Activated naive CD4-positive, alpha-beta T cell treated with anti-CD3 and anti-CD28 coated beads, Interleukin-2, amount 50 U/mL, for 16 hours (primary cell): Measurements from ENCODE around the gene SYTL2.
A peak's percentile ranks its signal among the peaks of the same experiment; 100 is the strongest.

Experiments
- DNase-seq: peaks from one replicate; pipeline ENCODE4 v3.0.0-alpha.2; 2020

SYTL2 gene

DNA sequence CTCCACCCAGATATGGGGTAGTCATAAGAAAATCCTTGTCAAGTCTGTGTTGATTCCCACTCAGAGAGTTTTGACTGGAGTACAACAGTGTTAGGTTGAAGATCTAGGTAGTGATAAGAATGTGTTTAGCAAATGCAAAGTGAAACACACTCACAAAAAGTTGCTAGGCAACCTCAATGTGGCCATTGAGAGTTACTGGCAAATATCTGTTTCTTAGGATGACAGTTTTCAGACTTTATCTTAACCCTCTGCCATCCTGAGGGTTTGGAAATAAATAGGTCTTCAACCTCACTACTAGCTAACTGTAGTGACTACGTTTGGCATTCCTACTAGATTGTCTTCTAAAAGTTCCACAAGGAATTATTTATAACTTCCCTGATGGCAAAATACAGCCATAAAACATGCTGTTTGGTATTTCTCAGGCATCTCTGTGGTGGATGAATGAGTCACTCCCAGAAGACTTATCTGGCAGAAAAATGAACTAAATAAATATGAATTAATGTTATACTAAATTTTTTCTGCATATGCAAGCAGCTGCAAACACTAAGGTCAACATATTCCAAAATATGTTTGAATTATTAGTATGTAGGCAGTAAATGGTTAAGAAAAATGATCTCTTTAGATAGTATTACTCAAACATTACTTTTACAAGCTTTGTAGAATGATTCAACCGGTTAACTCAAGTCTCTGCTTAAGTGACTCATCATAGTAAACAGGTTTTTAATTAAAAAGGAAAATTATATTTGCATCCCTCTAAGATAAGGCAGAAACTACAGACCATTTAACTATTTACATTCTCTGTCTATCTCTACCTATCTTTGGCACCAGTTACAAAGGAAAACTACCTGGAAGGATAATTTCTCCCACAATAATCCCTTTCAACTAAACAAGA is 17.1 kb upstream of the SYTL2 start:
- DNase-seq, result no peak

DNA sequence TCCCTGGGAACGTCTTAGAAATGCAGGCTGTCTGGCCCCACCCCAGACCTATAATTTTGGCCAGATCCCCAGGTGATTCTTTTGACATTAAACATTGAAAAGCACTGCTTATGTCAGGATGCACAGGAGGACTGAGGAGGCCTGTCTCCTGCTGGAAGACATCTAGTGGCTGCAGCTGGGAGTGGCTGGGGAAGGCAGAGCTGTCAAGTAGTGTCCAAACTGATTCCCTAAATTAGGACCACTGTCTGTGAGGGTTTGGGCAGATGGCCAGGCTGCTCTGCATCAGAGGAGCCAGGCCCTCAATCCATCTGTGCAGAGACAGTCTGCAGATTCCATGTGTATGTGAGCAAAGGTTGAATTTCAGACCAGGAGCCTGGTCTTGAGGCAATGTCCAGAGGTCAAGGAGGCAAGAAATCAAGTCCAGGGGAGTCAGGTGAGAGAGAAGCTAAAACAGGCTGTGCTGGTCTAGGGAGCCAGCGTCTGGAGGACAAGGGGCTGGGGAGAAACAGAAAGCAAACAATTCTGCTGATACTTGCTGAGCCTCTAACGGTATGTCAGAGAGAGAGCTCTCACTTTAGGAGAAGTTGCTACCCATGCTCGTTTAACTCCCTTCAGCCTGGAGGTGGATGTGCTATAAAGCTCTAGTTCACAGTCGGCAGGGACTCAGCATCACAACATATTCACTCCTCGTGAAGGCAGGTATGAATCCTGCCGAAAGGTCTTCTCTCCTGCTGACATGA is 15.3 kb upstream of the SYTL2 start:
- DNase-seq, result peak; percentile 14

DNA sequence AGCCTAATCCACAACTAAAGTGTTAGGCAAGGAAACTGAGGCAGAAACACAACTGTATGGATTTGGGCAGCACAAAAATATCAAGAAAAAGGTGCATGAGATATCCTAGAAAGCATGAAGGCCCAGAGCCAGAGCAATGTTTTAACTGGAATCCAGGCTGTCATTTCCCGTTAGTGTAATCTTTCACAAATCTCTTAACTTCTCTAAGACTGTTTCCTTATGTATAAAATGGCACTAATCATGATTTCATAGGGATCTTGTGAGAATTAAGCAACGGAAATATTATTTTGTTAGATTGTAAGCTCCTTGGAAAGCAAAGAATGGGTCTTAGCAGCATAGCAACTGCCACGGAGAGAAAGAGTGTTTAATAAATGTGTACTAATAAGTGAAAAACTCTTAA is 14.7 kb upstream of the SYTL2 start:
- no peak for DNase-seq

DNA sequence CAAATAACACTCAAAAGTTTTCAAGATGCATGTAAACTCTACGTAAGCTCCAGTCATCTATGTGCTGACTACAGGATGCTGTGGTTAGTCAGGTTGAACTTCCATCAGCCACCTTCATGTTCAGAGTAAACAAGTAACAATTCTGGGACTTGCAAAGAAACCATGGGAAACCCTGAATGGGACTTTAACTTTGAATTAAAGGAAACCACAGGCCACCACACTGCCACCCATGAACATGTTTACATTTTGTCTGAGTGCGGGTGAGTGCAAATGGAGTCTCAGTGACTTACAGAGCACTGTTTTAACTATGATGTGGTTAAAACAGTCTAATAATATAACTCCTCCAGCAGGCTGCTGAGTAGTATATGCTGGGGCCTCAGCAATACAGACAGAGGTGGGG is 12.9 kb upstream of the SYTL2 start:
- peak; percentile 29 for DNase-seq

DNA sequence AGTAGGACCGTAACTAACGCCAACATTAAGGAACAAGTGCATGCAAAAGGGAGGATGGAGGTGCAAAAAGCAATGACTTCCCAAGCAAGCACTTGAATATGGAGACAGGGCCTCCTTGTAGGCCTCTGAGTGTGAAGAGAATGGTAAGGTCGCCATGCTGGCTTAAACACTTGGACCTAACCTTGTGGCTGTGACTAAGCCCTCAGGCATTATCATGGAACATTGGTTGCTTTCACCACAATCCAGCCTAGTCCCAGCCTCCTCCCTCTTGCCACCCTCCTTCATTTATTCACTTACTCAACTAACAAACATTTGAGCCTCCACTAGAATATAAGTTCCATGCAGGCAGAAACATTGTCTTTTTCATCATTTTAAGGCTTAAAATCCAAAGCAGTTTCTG is 11.9 kb upstream of the SYTL2 start:
- no peak for DNase-seq

DNA sequence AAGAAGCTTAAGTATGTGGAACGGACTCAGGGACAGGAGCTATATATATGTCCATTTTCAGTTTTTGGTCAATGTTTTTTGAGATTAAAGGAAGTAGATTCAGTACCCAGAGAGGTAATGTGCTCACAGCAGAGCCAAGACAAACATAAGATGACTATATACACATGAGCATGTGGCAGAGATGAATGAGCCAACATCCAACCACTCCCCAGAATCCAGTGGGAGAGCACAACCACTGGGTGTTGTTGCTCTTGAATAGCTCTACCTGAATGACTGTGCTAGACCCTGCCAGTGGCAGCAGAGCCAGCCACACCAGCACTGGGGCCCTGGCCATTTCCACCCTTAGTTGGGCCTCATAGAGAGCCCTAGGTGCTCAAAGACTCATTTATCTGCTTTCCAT is 10.7 kb upstream of the SYTL2 start:
- DNase-seq, result no peak

DNA sequence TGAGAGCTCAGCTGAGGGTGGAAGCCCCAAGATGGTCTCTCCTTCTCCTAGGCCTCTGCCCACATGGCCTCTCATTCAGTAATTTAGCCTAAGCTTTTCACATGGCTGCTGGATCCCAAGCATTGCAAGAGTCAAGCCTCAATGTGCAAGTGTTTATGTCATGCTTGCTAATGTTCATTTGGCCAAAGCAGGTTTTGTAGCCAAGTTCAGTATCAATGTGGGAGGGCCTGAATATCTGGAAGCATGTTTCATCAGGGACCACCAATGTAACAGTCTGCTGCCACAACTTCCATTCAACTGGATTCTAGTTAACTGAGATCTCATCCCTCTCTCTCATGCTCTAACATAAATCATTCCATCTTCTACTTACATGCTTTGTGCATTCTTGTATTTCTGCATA is 8.5 kb upstream of the SYTL2 start:
- no peak for DNase-seq

DNA sequence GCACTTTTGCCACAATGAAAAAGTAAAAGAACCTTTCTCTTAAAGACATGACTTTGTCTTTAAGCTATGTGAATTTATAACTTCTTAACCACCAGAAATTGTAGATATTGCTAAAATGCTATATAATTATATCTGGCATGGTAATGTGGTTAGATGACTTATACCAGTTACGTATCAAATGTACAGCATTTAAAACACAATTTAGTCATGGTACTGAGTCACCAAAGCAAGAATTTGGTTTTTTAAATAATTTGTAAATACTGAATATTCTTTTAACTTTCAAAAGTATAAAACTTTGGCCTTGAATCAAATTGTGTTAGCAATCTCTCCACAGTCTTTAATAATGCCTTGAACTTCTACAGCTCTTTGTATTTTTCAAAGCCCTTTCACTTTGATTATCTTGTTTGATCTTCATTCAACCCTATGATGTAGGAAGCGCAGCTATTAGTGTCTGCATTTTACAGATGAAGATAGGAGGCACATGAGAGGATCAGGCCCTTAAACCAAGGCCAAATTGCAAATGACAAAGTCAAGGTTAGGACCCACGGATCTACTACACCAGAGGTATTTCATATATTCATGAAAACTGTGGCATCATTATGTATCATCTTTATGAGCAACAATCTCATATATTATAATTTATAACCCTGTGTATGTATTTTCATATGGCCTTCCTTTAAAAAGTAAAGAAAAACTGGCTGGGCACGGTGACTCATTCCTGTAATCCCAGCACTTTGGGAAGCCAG is 4.4 kb upstream of the SYTL2 start:
- DNase-seq, result no peak

DNA sequence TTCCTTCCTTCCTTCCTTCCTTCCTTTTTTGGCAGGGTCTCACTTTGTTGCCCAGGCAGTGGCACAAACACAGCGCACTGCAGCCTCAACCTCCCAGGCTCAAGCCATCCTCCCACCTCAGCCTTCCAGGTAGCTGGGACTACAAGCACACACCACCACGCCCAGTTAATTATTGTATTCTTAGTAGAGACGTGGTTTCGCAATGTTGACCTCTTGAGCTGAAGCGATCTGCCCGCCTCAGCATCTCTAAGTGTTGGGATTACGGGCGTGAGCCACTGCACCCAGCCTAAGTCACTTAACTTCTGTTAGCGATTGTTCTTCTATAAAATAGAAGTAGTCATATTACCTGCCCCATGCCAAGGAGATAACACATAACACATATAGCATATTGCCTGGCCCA is 2.8 kb upstream of the SYTL2 start:
- DNase-seq, result no peak

DNA sequence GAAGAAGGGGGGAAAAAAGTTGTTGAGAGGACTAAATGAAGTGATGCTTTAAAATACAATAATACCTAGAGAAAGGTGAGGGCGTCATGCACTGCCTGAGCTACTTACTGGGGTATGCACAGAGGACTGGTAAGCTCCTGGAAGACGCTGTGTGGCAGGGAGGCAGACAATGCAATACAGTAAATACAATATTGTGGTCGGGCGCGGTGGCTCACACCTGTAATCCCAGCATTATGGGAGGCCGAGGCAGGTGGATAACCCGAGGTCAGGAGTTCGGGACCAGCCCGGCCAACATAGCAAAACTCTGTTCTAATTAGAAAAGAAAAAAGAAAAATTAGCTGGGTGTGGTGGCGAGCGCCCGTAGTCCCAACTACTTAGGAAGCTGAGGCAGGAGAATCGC is 683 bp upstream of the SYTL2 start:
- DNase-seq, result no peak

DNA sequence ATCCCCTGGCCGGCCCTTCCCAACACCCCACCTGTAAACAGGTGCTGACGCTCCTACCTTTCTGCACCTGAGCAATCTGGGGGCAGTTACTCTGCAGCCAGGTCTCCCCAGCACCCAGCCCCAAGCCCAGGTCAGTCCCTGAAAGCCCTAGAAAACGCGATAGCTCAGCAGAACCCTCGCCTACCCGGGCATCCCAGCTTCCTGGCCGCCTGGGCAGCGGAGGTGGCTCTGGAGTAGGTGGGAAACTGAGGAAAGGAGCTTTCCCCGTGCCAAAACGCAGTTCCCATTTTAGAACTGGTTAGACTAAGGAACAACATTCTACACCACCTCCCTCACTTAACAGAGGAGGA is 445 bp downstream of the SYTL2 start:
- DNase-seq, result no peak

DNA sequence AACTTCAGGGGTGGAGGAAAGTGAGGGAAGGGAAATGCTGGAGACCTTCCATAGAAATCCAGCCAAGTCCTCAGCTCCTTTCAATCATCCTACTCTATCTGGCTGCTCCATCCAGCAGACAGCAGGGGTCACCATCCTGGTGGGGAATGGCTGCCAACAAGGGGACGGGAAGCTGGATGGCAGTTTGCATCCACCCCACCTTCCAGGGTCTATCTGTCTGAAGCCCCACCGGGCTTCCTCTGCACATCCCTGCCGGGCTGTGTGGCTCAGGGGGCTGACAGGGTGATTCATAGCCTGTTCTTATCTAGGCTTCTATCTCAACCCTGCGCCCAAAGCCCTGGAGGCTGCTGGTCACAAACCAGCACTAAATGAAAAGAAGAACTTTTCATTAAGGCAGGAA is 1.1 kb downstream of the SYTL2 start:
- DNase-seq, result peak; percentile 14

DNA sequence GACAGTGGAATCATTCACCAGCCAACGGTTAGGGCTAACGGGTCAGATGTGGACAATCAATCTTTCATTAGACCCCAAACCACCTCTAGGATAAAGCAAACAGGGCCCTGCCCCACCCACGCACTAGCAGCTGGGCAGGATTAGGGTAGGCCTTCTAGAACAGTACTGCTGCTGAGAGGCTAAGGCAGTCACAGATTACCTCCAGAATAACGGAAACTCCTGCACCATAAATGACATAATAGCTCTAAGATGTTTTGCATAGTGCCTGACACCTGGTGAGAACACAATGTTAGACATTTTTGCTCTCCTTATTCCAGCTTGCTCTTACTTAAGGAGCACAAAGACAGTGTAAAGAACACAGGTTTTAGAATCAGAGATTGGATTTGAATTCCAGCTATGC is 1.8 kb downstream of the SYTL2 start:
- DNase-seq, result no peak

DNA sequence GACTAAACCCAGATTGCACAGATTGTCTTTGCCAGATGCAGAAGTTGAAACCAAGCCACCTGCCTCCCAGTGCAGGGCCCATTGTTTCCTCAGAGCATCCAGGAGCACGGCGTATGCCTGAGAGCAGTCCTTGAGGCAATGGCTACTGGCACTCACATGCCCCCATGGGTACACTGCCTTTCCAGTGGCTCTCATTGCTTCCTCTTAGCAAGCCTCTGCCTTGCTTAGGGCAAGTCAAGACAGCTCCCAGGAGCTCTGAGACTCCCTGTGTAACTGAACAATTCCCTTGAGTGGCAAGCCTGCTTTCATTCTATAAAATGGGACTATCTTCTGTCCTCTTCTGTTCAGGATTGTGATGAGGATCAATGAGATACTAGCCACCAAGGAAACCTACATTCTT is 4.1 kb downstream of the SYTL2 start:
- DNase-seq, result no peak

DNA sequence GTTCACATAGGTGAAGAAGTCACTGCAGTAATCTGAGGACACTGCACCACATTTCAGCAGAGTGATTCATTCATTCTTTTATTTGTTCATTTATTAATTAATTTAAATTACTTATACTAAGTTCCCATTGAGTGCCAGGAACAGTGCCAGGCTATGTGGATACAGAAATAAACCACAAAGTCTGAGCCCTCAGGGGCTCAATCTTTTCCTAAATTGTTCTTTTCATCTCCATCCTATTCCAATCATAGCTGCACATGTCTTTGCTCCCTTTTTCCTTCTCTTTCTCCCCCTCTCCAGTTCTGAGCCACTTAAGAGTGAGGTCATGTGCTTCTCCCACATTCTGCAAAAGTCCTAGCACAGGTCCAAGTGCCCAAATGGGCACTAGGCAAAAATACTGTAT is 4.9 kb downstream of the SYTL2 start:
- no peak for DNase-seq

DNA sequence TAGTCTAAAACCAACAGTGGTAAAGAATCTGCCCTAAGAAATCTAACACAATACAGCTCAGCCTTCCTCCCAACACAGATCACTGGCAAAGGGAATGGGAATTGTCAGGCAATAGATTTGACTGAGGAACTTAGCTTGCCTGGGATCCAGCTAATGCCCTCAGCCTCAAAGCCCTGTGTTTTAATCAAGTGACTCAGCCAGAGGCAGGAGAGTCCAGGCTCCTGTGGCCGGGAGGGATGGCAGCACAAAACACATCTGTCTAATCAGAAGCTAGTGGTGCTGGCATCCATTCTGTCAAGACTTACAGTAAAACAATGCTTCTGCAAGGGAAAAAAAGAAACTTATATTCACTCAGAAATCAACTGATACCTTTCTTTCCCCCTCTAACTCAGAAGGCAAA is 5.6 kb downstream of the SYTL2 start:
- DNase-seq, result no peak

DNA sequence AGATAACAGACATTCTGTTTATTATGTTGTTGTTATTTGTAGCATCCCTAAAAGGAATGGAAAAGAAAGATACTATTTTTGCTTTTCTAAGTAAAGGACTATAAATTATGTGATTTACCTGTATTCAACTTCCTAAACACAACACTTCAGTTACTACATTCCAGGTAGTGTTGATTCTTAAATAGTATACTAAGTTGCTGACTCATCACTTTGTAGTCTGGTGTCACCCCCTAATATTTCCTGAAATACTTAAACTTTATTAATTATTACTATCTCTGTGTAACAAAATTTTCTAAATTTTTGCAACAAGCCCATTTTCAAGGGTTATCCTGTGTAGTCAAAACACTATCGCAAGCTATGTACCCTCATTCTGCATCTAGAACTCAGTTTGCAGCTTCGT is 7.0 kb downstream of the SYTL2 start:
- no peak for DNase-seq

DNA sequence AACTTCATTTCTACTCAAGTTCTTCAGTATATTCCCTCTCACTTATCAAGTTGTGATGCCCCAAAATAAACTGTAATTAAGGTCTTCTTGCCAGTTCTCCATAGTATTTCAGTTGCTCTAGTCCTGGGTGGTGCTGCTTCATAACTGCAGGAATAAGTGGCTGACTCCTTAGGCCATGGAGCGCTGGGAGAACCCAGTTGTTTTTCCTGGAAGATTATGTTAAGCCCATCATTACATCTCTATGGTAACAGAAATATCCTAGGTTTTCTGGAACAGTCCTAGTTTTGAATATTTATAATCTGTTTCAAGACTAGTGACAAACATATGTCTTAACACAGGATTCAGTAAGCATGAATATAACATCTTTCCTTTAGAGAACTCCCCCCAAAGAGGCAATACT is 7.6 kb downstream of the SYTL2 start:
- DNase-seq, result no peak

DNA sequence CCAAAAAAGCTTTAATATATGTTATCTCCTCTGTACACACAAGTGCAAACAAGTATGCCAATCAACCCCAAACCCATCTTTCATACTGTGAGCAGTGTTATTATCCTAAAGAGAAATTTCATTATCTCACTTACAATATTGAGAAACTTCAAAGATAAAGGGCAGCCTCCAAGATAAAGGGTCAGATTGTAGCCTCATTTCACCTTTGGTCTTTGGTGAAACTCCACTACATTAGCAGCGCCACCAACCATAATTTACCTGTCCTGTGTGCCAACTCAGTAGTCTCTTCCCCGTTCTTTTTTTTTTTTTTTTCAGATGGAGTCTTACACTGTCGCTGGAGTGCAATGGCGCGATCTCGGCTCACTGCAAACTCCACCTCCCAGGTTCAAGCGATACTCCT is 9.4 kb downstream of the SYTL2 start:
- no peak for DNase-seq

DNA sequence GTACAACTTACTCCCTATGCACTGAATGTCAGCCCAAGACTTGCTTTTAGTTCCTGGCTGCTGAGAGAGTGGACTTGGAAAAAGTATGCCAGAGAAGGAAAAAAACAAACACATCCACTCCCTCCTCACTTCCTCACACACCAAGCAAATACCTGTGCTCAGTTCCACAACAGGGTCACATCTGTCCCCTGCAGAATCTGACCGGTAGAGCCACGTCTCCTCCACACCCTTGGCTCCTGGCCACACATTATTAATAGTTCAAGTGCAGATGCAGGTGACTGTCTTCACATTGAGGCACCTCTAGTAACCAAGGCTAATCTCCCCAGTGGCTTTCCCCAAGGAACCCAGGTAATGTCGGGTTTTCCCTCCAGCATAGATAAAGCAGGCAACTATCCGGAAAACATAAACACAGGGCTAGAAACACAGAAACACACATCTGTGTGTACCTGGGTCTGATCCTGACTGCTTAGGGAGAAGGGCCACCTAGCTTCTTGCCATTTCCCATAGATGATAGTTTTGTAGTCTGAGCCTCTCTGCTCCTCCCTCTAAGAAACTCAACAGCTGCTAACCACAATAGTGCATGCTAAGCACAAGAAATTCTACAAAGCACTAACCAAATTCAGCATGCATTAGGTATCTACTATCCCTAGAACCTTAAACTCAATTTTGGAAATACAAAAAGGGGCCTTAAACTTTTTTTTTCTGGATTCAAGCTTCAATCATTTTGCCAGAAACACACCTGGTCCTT is 10.2 kb downstream of the SYTL2 start:
- DNase-seq, result no peak

DNA sequence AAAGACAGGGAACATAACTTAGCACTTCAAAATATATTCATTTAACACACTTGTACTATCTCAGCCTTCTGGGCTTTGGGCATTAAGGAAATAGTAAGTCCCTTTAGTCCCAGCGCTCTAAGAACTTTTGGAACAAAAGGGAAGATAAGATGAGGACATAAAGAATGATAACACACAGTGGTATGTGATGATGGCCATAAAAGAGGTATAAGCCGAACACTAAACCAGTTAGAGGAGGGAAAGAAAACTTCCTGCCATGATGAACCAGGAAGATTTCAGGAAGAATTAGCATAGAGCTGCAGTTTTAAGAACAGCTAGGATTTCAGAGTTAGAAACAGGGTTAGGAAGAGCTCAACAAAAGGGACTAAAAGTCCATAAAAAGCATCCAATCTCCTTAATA is 11.8 kb downstream of the SYTL2 start:
- no peak for DNase-seq

DNA sequence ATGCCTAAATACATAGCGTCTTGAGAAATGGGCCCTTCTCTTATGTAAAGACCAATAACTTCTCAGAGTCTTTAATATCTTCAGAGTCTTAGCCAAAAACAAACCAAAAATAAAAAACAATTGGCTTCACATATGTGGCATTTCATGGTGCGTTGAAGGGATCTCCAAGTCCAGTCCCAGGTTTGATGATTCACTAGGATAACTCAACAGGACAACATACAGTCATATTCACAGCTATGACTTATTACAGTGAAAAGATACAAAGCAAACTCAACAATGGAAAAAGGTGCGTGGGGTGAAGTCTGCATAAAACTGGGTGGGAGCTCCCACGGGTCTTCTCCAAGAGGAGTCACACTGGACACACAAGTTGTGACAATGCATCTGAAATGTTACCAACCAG is 12.6 kb downstream of the SYTL2 start:
- DNase-seq, result no peak
